KMS-11 (cell line): Measurements from ENCODE around the gene PARD3B.

ENCODE experiments used
- H2AFZ ChIP-seq: fragments of 200-600 bp; sonication (generic); 2 replicates; pipeline ENCODE4 v1.6.1; 2016; ENCODE audit warnings: antibody characterized with exemption, mixed run types, low read depth
- H3K27ac ChIP-seq: fragments of 200-600 bp; sonication (generic); 2 replicates; pipeline ENCODE4 v1.6.1; 2016; ENCODE audit warnings: mild to moderate bottlenecking, mixed run types
- H3K27me3 ChIP-seq: fragments of 200-600 bp; sonication (generic); 2 replicates; pipeline ENCODE4 v1.6.1; 2017; ENCODE audit warnings: mild to moderate bottlenecking, low read depth, mixed run types, moderate library complexity; ENCODE audit not compliant: insufficient read depth
- H3K36me3 ChIP-seq: fragments of 200-600 bp; sonication (generic); 2 replicates; pipeline ENCODE4 v1.6.1; 2017; ENCODE audit warnings: mild to moderate bottlenecking, mixed run types; ENCODE audit not compliant: insufficient read depth
- H3K4me1 ChIP-seq: fragments of 200-600 bp; sonication (generic); 2 replicates; pipeline ENCODE4 v1.6.1; 2016; ENCODE audit warnings: mild to moderate bottlenecking, low read depth, mixed run types; ENCODE audit not compliant: poor library complexity, severe bottlenecking
- H3K4me2 ChIP-seq: fragments of 200-600 bp; sonication (generic); 2 replicates; pipeline ENCODE4 v1.7.0; 2016; ENCODE audit warnings: mild to moderate bottlenecking, mixed run types
- H3K4me3 ChIP-seq: fragments of 200-600 bp; sonication (generic); IDR thresholded peaks from 2 replicates; pipeline ENCODE4 v1.6.1; 2017; ENCODE audit warnings: low read depth, low read length, mixed read lengths; ENCODE audit not compliant: insufficient read depth
- H3K79me2 ChIP-seq: fragments of 200-600 bp; sonication (generic); 2 replicates; pipeline ENCODE4 v1.6.1; 2016; ENCODE audit warnings: low read depth, mixed run types; ENCODE audit not compliant: insufficient read depth
- H3K9ac ChIP-seq: fragments of 200-600 bp; sonication (generic); 2 replicates; pipeline ENCODE4 v1.6.1; 2016; ENCODE audit warnings: mild to moderate bottlenecking, mixed run types
- H4K20me1 ChIP-seq: fragments of 200-600 bp; sonication (generic); 2 replicates; pipeline ENCODE4 v1.6.1; 2016; ENCODE audit warnings: mild to moderate bottlenecking, mixed run types; ENCODE audit not compliant: insufficient read depth
- CTCF ChIP-seq: fragments of 200-600 bp; sonication (generic); conservative IDR thresholded peaks from 2 replicates; pipeline ENCODE4 v1.6.1; 2017; ENCODE audit warnings: low read depth, mild to moderate bottlenecking, antibody characterized with exemption, low read length, moderate library complexity, mixed read lengths

PARD3B gene

GRCh38 chr2:205441524-205441923, 896.2 kb downstream of the PARD3B start:
- no peaks in the 10 kb centered on the region for H3K27me3 ChIP-seq
- no peaks in the 10 kb centered on the region for H3K79me2 ChIP-seq
- no peaks in the 10 kb centered on the region for H3K36me3 ChIP-seq
- H2AFZ ChIP-seq = no peak overlapping the region
- H4K20me1 ChIP-seq = no peaks in the 10 kb centered on the region
- no peak overlapping the region for H3K27ac ChIP-seq
- H3K4me1 ChIP-seq = peaks cover 7% of the 10 kb centered on the region
- H3K4me3 ChIP-seq = no peak overlapping the region
- no peak overlapping the region for H3K9ac ChIP-seq
- no peak overlapping the region for H3K4me2 ChIP-seq
- TF ChIP-seq CTCF = no peak

- Histone ChIP-seq H3K4me3 (no peak overlapping the region), H4K20me1 (no peaks in the 10 kb centered on the region), H3K4me2 (no peak overlapping the region), H3K79me2 (no peaks in the 10 kb centered on the region), H3K9ac (no peak overlapping the region), H3K4me1 (no peaks in the 10 kb centered on the region), H2AFZ (no peak overlapping the region), H3K27me3 (no peaks in the 10 kb centered on the region), H3K27ac (no peak overlapping the region), H3K36me3 (no peaks in the 10 kb centered on the region)
- TF ChIP-seq CTCF = no peak
Measured at GRCh38 chr2:205448189-205448588, 902.9 kb downstream of the PARD3B start.

- no peak for TF ChIP-seq CTCF
- H3K4me3 ChIP-seq = no peak overlapping the region
- H3K79me2 ChIP-seq = no peaks in the 10 kb centered on the region
- no peak overlapping the region for H2AFZ ChIP-seq
- H3K27ac ChIP-seq = no peak overlapping the region
- H3K27me3 ChIP-seq = no peaks in the 10 kb centered on the region
- H3K4me1 ChIP-seq = no peaks in the 10 kb centered on the region
- no peak overlapping the region for H3K4me2 ChIP-seq
- no peak overlapping the region for H3K9ac ChIP-seq
- H3K36me3 ChIP-seq = no peaks in the 10 kb centered on the region
- H4K20me1 ChIP-seq = no peaks in the 10 kb centered on the region
Measured at GRCh38 chr2:205451901-205452512, 906.7 kb downstream of the PARD3B start.

- H3K27ac ChIP-seq = no peak overlapping the region
- H2AFZ ChIP-seq = no peak overlapping the region
- TF ChIP-seq CTCF = no peak
Measured at GRCh38 chr2:205453202-205453601, 907.9 kb downstream of the PARD3B start.

More at GRCh38 chr2:205453202-205453601, 907.9 kb downstream of the PARD3B start:
- H3K9ac ChIP-seq = no peak overlapping the region
- no peak overlapping the region for H3K4me2 ChIP-seq
- H3K4me3 ChIP-seq = no peak overlapping the region
- H3K79me2 ChIP-seq = no peaks in the 10 kb centered on the region
- H3K36me3 ChIP-seq = no peaks in the 10 kb centered on the region
- H3K27me3 ChIP-seq = no peaks in the 10 kb centered on the region
- no peaks in the 10 kb centered on the region for H4K20me1 ChIP-seq
- H3K4me1 ChIP-seq = no peaks in the 10 kb centered on the region
